GM18519 (cell line): Measurements from ENCODE around the gene SAP30BP.

Source experiments
- ATAC-seq: cut with Tn5 transposase; IDR thresholded peaks from one replicate; pipeline ENCODE4 v1.9.1; 2021; ENCODE audit warnings: mild to moderate bottlenecking, moderate library complexity; ENCODE audit not compliant: unreplicated experiment, low FRiP score

SAP30BP gene

DNA sequence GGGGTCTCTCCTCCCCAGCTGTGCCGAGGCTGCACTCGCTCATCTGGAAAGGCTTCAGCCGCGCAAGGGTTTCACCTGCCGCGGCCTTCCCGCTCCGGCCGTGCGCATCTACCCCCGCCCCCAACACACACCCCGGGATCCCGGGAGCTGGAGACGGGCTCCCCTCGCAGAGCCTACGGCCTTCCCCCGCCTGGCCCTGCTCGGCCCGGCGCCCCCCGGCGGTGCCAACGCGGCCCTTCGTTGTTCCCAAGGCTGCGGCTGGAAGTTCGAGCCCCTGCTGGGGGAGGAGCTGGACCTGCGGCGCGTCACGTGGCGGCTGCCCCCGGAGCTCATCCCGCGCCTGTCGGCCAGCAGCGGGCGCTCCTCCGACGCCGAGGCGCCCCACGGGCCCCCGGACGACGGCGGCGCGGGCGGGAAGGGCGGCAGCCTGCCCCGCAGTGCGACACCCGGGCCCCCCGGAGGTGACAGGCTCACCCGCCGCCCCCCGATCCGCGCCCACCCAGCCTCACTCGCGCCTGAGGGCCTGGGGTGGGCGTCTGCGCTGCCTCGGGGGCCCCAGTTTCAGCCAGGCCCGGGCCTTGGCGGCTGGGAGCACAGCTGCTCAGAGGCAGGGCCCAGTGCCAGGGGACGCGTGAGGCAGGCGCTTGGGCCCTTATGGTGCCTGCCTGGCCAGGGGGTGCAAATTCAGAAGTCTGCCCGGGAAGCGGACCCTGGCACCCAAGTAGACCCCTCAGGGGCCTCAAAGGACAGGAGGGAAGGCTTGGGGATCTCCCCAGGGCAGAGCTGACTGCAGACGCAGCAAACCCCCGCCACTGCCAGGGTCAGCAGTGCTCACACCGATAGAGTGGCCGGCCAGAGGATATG, 86.6 kb downstream of the SAP30BP start:
- no peak for ATAC-seq

DNA sequence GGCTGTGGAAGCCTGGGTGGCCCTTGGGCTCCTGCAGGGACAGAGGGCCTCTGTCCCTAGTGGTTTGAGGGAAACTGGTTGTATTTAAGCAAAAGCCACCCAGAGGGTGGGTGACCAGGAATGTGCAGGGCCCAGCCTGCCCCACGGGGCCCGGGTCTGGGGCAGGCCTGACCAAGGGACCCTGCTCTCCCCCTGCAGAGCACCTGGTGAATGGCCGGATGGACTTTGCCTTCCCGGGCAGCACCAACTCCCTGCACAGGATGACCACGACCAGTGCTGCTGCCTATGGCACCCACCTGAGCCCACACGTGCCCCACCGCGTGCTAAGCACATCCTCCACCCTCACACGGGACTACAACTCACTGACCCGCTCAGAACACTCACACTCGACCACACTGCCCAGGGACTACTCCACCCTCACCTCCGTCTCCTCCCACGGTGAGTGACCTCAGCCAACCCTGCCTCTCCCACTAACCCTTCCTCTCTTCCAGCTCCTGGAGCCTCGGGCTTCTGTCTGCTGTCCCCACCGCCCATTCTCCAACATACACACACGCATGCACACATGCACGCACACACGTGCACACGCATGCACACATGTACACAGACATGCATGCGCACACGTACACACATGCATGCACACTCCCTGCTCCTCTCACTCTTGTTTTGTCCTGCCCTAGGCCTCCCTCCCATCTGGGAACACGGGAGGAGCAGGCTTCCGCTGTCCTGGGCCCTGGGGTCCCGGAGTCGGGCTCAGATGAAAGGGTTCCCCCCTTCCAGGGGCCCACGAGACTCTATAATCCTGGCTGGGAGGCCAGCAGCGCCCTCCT, 87.5 kb downstream of the SAP30BP start:
- ATAC-seq: no peak

DNA sequence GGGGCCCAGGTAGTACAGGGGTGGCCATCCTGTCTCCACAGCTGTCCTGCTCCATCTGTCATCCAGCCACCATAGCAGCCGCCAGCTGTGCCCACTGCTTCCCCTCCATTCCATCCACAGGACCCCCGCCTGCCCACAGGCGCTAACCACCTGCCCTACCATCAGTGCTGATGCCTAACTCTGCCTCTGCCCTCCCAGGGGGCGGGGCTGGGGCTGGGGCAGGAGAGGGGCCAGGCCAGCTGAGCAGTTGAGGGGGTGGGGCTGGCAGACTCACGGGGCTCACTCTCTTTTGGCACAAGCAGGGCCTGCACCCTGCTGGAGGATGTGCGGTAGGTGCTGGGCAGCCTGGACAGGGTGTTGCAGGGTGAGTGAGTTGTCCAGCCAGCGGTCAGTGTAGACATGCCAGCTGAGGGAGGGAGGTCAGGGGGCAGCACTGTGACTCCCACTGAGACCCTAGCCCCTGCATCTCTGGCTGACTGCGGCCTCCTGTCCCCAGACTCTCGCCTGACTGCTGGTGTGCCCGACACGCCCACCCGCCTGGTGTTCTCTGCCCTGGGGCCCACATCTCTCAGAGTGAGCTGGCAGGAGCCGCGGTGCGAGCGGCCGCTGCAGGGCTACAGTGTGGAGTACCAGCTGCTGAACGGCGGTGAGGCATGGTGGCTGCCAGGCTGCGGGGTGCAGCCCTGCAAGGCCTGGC, 88.2 kb downstream of the SAP30BP start:
- no peak for ATAC-seq

DNA sequence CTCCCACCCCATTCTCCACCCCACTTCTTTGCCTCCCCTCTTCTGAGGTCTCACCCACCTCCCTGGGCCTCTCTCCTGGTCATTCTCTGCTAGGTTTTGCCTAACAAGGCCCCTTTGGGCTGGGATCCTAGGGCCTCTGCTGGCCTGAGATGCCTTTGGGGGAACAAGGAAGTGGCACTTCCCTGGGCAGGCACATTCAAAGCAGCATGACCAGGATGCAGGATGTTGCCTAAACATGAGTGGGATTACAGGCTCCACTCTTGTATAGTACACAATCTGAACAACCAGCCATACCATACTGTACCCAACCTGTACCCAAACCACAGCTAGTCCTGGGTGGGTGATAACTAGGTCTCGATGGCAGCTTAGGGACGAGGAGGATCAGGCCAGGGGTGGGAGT, 88.9 kb downstream of the SAP30BP start:
- no peak for ATAC-seq

DNA sequence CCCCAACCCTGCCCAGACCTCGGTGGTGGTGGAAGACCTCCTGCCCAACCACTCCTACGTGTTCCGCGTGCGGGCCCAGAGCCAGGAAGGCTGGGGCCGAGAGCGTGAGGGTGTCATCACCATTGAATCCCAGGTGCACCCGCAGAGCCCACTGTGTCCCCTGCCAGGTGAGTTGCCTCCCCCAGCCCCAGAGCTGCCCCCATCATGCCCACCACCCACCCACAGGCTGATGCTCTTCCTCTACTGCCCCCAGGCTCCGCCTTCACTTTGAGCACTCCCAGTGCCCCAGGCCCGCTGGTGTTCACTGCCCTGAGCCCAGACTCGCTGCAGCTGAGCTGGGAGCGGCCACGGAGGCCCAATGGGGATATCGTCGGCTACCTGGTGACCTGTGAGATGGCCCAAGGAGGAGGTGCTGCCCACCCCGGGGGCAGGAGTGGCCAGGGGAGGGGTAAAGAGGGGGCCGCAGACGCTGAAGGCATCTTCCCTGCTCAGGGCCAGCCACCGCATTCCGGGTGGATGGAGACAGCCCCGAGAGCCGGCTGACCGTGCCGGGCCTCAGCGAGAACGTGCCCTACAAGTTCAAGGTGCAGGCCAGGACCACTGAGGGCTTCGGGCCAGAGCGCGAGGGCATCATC, 89.4 kb downstream of the SAP30BP start:
- no peak for ATAC-seq

DNA sequence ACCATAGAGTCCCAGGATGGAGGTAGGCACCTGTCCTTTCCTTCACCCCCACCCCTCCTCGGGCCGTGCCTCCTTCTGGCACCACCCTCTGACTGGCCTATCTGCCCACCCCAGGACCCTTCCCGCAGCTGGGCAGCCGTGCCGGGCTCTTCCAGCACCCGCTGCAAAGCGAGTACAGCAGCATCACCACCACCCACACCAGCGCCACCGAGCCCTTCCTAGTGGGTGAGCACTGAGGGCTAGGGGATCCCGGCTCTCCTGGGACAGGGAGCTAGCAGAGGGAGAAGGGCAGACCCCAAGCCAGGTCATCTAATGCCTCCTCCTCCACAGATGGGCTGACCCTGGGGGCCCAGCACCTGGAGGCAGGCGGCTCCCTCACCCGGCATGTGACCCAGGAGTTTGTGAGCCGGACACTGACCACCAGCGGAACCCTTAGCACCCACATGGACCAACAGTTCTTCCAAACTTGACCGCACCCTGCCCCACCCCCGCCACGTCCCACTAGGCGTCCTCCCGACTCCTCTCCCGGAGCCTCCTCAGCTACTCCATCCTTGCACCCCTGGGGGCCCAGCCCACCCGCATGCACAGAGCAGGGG, 90.0 kb downstream of the SAP30BP start:
- no peak for ATAC-seq
